Endothelial cell (in vitro differentiated cells): ENCODE measurements around the gene GPATCH2. TPM values are rescaled to one million over a fixed set of nuclear protein-coding genes. Genes with fewer than 3 reads are reported as not detected.

Source experiments
- DNase-seq: peaks from one replicate; pipeline ENCODE4 v3.0.0; 2021; ENCODE audit warnings: low spot score
- H3K27ac Mint-ChIP-seq: one replicate; pipeline ENCODE4 v1.8.0; 2021; ENCODE audit warnings: mixed read lengths, inconsistent platforms; ENCODE audit not compliant: unreplicated experiment
- H3K27me3 Mint-ChIP-seq: one replicate; pipeline ENCODE4 v1.8.0; 2021; ENCODE audit warnings: mild to moderate bottlenecking, moderate library complexity, mixed read lengths, inconsistent platforms; ENCODE audit not compliant: unreplicated experiment
- H3K36me3 Mint-ChIP-seq: one replicate; pipeline ENCODE4 v1.8.0; 2021; ENCODE audit warnings: mild to moderate bottlenecking, low read depth, mixed read lengths, inconsistent platforms; ENCODE audit not compliant: unreplicated experiment
- H3K4me1 Mint-ChIP-seq: one replicate; pipeline ENCODE4 v1.8.0; 2021; ENCODE audit warnings: mild to moderate bottlenecking, mixed read lengths, inconsistent platforms; ENCODE audit not compliant: unreplicated experiment
- H3K4me3 Mint-ChIP-seq: one replicate; pipeline ENCODE4 v1.8.0; 2021; ENCODE audit warnings: mild to moderate bottlenecking, mixed read lengths, inconsistent platforms; ENCODE audit not compliant: unreplicated experiment
- H3K9me3 Mint-ChIP-seq: one replicate; pipeline ENCODE4 v1.8.0; 2021; ENCODE audit warnings: mixed read lengths, inconsistent platforms; ENCODE audit not compliant: unreplicated experiment
- CTCF ChIP-seq: fragments of 200-600 bp; sonication (generic); IDR thresholded peaks from one replicate; pipeline ENCODE4 v1.5.0; 2021; ENCODE audit warnings: antibody characterized with exemption; ENCODE audit not compliant: unreplicated experiment
- total RNA-seq: library from RNA; stranded (reverse); fragmentation: NEBNext Ultra II Directional; extraction: Animal tissue kit (Norgen Biotek cat#: 25700); gene quantifications from one replicate; pipeline ENCODE4 v1.2.1, GENCODE V29; 2021; ENCODE audit not compliant: unreplicated experiment

GPATCH2 gene
- total RNA-seq, 1 donor from 2014 or later, result 18.4 TPM

- Mint-ChIP-seq H3K27me3 (peaks cover 1% of the 10 kb centered on the region), H3K4me1 (no peaks in the 10 kb centered on the region), H3K4me3 (no peak overlapping the region), H3K9me3 (no peaks in the 10 kb centered on the region), H3K36me3 (no peaks in the 10 kb centered on the region), H3K27ac (no peak overlapping the region)
- TF ChIP-seq CTCF, result no peak
- DNase-seq, result no peak
Measured at GRCh38 chr1:217418269-217419193, 212.4 kb downstream of the GPATCH2 start.

GRCh38 chr1:217417363-217417762 lies 213.5 kb downstream of the GPATCH2 start:
- H3K4me3 Mint-ChIP-seq, result no peak overlapping the region
- peaks cover 1% of the 10 kb centered on the region for H3K27me3 Mint-ChIP-seq
- no peak for DNase-seq
- H3K27ac Mint-ChIP-seq, result no peak overlapping the region
- no peaks in the 10 kb centered on the region for H3K4me1 Mint-ChIP-seq
- TF ChIP-seq CTCF, result no peak
- H3K9me3 Mint-ChIP-seq, result no peaks in the 10 kb centered on the region
- H3K36me3 Mint-ChIP-seq, result no peaks in the 10 kb centered on the region

- no peak overlapping the region for H3K27ac Mint-ChIP-seq
- H3K36me3 Mint-ChIP-seq, result no peaks in the 10 kb centered on the region
- H3K9me3 Mint-ChIP-seq, result no peaks in the 10 kb centered on the region
- no peak overlapping the region for H3K4me3 Mint-ChIP-seq
- no peak for TF ChIP-seq CTCF
- no peak for DNase-seq
- no peaks in the 10 kb centered on the region for H3K4me1 Mint-ChIP-seq
- H3K27me3 Mint-ChIP-seq, result no peaks in the 10 kb centered on the region
Measured at GRCh38 chr1:217407534-217408001, 223.3 kb downstream of the GPATCH2 start.

DNA sequence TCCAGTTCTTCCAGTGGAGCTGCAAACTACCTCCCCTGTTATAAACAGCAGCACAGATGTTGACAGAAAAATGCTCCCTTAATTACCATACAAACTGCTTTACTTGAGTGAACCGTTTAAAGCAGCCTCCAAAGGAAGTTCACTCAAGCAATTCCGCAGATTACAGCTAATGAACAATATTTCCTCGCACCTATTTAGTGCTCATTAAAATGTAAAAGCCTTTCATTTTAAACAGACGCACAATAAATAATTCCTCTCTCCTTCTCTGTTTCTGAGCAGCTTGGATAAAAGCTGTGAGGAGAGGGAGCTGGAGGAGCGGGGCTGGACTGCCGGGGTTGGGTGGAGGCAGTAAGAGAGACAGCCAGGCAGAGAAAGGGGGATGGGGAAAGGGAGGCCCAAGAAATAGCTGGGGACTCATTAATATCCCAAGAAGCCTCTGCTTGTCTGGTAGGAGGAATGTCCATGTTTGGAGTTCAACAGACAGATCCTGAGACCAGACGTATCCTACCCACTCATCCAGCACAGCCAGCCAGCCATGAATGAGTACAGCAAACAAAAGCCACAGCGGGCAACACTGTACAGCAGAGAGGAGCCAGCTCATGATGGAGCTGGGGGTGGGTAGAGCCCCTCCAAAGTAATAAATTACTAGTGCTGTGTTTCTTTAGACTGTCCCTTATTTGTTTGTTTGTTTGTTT lies 227.7 kb downstream of the GPATCH2 start:
- no peak for TF ChIP-seq CTCF
- Mint-ChIP-seq H3K4me1 (no peaks in the 10 kb centered on the region), H3K4me3 (no peak overlapping the region), H3K27ac (no peak overlapping the region), H3K36me3 (no peaks in the 10 kb centered on the region), H3K27me3 (no peaks in the 10 kb centered on the region), H3K9me3 (no peaks in the 10 kb centered on the region)
- no peak for DNase-seq
